ENCODE data around the gene HIVEP3.

DNA sequence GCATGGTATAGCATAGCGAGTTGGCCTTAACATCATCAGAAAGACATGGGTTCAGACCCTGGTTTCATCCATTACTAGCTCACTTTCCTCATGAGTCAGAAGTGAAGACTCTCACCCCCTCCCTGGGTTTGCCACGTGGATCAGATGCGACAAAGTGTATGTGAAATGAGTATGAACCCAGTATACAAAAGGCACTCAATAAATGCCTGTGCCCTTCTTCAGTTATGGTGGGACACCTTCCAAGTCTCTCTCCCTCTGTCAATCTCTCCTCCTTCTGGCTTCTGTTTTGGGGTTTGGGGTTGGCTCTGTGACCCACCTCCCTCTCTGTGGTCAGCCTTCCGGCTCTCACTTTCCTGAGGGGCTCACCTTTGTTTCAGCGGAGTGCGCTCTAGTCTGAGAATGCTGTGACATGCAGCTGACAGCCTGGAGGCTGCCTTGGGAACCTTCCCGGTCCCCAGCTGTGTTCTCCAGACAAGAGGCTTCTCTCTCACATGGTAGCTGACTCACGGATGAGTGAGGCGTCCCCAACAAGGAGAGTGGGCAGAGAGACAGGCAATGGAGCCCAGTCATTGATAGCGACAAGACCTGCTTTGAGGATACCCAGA is 279.3 kb downstream of the HIVEP3 start:
- TF ChIP-seq, protein P1, sequence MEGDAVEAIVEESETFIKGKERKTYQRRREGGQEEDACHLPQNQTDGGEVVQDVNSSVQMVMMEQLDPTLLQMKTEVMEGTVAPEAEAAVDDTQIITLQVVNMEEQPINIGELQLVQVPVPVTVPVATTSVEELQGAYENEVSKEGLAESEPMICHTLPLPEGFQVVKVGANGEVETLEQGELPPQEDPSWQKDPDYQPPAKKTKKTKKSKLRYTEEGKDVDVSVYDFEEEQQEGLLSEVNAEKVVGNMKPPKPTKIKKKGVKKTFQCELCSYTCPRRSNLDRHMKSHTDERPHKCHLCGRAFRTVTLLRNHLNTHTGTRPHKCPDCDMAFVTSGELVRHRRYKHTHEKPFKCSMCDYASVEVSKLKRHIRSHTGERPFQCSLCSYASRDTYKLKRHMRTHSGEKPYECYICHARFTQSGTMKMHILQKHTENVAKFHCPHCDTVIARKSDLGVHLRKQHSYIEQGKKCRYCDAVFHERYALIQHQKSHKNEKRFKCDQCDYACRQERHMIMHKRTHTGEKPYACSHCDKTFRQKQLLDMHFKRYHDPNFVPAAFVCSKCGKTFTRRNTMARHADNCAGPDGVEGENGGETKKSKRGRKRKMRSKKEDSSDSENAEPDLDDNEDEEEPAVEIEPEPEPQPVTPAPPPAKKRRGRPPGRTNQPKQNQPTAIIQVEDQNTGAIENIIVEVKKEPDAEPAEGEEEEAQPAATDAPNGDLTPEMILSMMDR (IDR thresholded peaks at IDR 0.05; ENCODE audit: low read length) = no peak
- TF ChIP-seq EZH2phosphoT487 (IDR thresholded peaks at IDR 0.05; ENCODE audit: low read length) = no peak
- TF ChIP-seq EZH2 (optimal IDR thresholded peaks at IDR 0.05; ENCODE audit: low read depth, low read length) = no peak
